ENCODE measurements around the gene ARHGAP44.

GRCh38 chr17:12979826-12980500, 190.7 kb downstream of the ARHGAP44 start:
- TF ChIP-seq CTCF (IDR thresholded peaks at IDR 0.05) (no peak), ZFX (IDR thresholded peaks at IDR 0.05; ENCODE audit: borderline replicate concordance) (no peak)

Data from 22Rv1 (cell line).